Gastroesophageal sphincter (tissue), 4 donors: ENCODE results near the gene SIGLEC10. TPM values are rescaled to one million over a fixed set of nuclear protein-coding genes. Genes with fewer than 3 reads are reported as not detected.

ENCODE experiments used
- ATAC-seq: fragments of 150-250 bp; one replicate; pipeline ENCODE4 v1.9.1; 2016; ENCODE audit warnings: mild to moderate bottlenecking, moderate library complexity
- H3K27ac ChIP-seq, 4 donors: fragments of 200-600 bp; sonication (generic) in 3 of 4; 1 replicate in 3 of 4; 2 replicates in 1 of 4; pipeline ENCODE4 v1.5.1; 2016 to 2019
- H3K27me3 ChIP-seq: fragments of 200-600 bp; sonication (generic); one replicate; pipeline ENCODE4 v1.5.1; 2019
- H3K36me3 ChIP-seq, 2 donors: fragments of 200-600 bp; sonication (generic); one replicate each; pipeline ENCODE4 v1.5.1; 2019; ENCODE audit warnings: control low read depth in 1 of 2
- H3K4me1 ChIP-seq, 3 donors: fragments of 200-600 bp; sonication (generic); 1 replicate in 2 of 3; 2 replicates in 1 of 3; pipeline ENCODE4 v1.5.1; 2016 to 2019; ENCODE audit warnings: control low read depth in 2 of 3
- H3K4me3 ChIP-seq, 2 donors: fragments of 200-600 bp; sonication (generic); one replicate each; pipeline ENCODE4 v1.5.1; 2019; ENCODE audit warnings: mild to moderate bottlenecking in 1 of 2, moderate library complexity in 1 of 2
- H3K9me3 ChIP-seq, 3 donors: fragments of 200-600 bp; sonication (generic); one replicate each; pipeline ENCODE4 v1.5.1; 2017 to 2019; ENCODE audit warnings: control low read depth in 2 of 3
- EP300 ChIP-seq: sonication (generic); formaldehyde crosslinking; IDR thresholded peaks from one replicate; pipeline ENCODE4 v1.6.1; 2017; ENCODE audit warnings: antibody characterized with exemption, mild to moderate bottlenecking
- POLR2A ChIP-seq, 2 donors: fragments of 450-650 bp; IDR thresholded peaks; one replicate each; pipeline ENCODE4 v1.6.1; 2017; ENCODE audit warnings: antibody characterized with exemption in 2 of 2, mild to moderate bottlenecking in 2 of 2, moderate library complexity in 1 of 2
- POLR2AphosphoS5 ChIP-seq: sonication (generic); formaldehyde crosslinking; IDR thresholded peaks from one replicate; pipeline ENCODE4 v1.6.1; 2017; ENCODE audit warnings: antibody characterized with exemption
- WGBS, 2 donors: methylation state at CpG; one replicate each; pipeline ENCODE4 v1.1.5; 2018; ENCODE audit warnings: low coverage in 1 of 2; 5-methylcytosine and 5-hydroxymethylcytosine counted together
- total RNA-seq, 4 donors: library from RNA; depleted of rRNA; stranded (reverse); fragments of >200 nt; gene quantifications; one replicate each; pipeline ENCODE4 v1.1.0, GENCODE V29; 2016
- TF ChIP-seq, protein P1 (sequence below), 4 experiments: fragments of 200-600 bp in 2 of 4; fragments of 450-650 bp in 2 of 4; sonication (generic) in 1 of 4; IDR thresholded peaks; one replicate each; pipeline ENCODE4 v1.5.1; 2017 to 2019; ENCODE audit warnings: antibody characterized with exemption in 4 of 4, mild to moderate bottlenecking in 2 of 4, moderate library complexity in 2 of 4

The SIGLEC10 gene
- total RNA-seq, 4 donors from 2014 or later = 1.1 to 6.9 (median 3.2) TPM

GRCh38 chr19:51434456-51434855 lies 17.0 kb upstream of the SIGLEC10 start:
- H3K27me3 ChIP-seq = peaks cover 51% of the 10 kb centered on the region

GRCh38 chr19:51433043-51433442 lies 15.6 kb upstream of the SIGLEC10 start:
- Histone ChIP-seq H3K27ac (no peak overlapping the region), H3K36me3 (no peaks in the 10 kb centered on the region), H3K27me3 (peaks cover 37% of the 10 kb centered on the region), H3K4me3 (no peak overlapping the region), H3K9me3 (no peaks in the 10 kb centered on the region), H3K4me1 (no peaks in the 10 kb centered on the region)
- no peak for ATAC-seq
- 44 to 69% methylated on average over 4 of the region's 4 CpGs for WGBS, 2 donors
- TF ChIP-seq, protein P1, sequence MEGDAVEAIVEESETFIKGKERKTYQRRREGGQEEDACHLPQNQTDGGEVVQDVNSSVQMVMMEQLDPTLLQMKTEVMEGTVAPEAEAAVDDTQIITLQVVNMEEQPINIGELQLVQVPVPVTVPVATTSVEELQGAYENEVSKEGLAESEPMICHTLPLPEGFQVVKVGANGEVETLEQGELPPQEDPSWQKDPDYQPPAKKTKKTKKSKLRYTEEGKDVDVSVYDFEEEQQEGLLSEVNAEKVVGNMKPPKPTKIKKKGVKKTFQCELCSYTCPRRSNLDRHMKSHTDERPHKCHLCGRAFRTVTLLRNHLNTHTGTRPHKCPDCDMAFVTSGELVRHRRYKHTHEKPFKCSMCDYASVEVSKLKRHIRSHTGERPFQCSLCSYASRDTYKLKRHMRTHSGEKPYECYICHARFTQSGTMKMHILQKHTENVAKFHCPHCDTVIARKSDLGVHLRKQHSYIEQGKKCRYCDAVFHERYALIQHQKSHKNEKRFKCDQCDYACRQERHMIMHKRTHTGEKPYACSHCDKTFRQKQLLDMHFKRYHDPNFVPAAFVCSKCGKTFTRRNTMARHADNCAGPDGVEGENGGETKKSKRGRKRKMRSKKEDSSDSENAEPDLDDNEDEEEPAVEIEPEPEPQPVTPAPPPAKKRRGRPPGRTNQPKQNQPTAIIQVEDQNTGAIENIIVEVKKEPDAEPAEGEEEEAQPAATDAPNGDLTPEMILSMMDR (IDR thresholded peaks at IDR 0.05) = no peak
- TF ChIP-seq POLR2A (IDR thresholded peaks at IDR 0.05) (no peak), EP300 (no peak), POLR2AphosphoS5 (no peak)

More at GRCh38 chr19:51434456-51434855, 17.0 kb upstream of the SIGLEC10 start:
- 75 to 88% methylated on average over 1 of the region's 1 CpG for WGBS, 2 donors
- no peaks in the 10 kb centered on the region for H3K9me3 ChIP-seq
- no peak overlapping the region for H3K4me3 ChIP-seq
- TF ChIP-seq EP300 (no peak), POLR2AphosphoS5 (no peak), POLR2A (IDR thresholded peaks at IDR 0.05) (no peak)
- TF ChIP-seq, protein P1 (IDR thresholded peaks at IDR 0.05) = no peak
- ATAC-seq = no peak
- H3K4me1 ChIP-seq = no peaks in the 10 kb centered on the region
- no peak overlapping the region for H3K27ac ChIP-seq
- H3K36me3 ChIP-seq = no peaks in the 10 kb centered on the region

DNA sequence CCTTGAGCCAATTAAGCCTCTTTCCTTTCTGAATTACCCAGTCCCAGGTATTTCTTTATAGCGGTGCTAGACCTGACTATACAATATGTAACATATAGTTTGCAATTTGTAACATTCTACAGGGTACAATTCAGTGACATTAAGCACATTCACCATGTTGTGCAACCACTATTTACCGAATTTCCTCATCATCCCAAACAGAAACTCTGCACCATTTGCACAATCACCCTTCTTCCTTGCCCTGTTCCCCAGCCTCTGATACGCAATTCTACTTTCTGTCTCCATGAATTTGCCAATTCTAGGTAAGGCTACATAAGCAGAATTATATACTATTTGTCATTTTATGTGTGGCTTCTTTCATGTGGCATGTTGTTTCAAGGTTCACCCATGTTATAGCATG lies 13.7 kb upstream of the SIGLEC10 start:
- WGBS, 2 donors = 53 to 65% methylated on average over 3 of the region's 3 CpGs
- Histone ChIP-seq H3K36me3 (no peaks in the 10 kb centered on the region), H3K4me3 (no peak overlapping the region), H3K4me1 (no peaks in the 10 kb centered on the region), H3K27me3 (peaks cover 28% of the 10 kb centered on the region), H3K27ac (no peak overlapping the region), H3K9me3 (no peaks in the 10 kb centered on the region)
- TF ChIP-seq, protein P1 (IDR thresholded peaks at IDR 0.05) = no peak
- no peak for TF ChIP-seq EP300
- no peak for ATAC-seq

- H3K36me3 ChIP-seq = no peaks in the 10 kb centered on the region
- no peak overlapping the region for H3K4me3 ChIP-seq
- H3K27ac ChIP-seq = no peak overlapping the region
- TF ChIP-seq, protein P1 (IDR thresholded peaks at IDR 0.05) = no peak
- no peak for TF ChIP-seq POLR2A (IDR thresholded peaks at IDR 0.05)
- TF ChIP-seq EP300 = no peak
- TF ChIP-seq POLR2AphosphoS5 = no peak
- H3K27me3 ChIP-seq = peaks cover 27% of the 10 kb centered on the region
- H3K9me3 ChIP-seq = no peaks in the 10 kb centered on the region
- ATAC-seq = no peak
- WGBS, 2 donors = 33 to 53% methylated on average over 3 of the region's 3 CpGs
- no peaks in the 10 kb centered on the region for H3K4me1 ChIP-seq
Measured at GRCh38 chr19:51430221-51430620, 12.8 kb upstream of the SIGLEC10 start.

- H3K27ac ChIP-seq = no peak overlapping the region
- no peaks in the 10 kb centered on the region for H3K36me3 ChIP-seq
- no peaks in the 10 kb centered on the region for H3K4me1 ChIP-seq
- TF ChIP-seq POLR2A (IDR thresholded peaks at IDR 0.05) = no peak
- TF ChIP-seq EP300 = no peak
- no peak for TF ChIP-seq POLR2AphosphoS5
- TF ChIP-seq, protein P1 (IDR thresholded peaks at IDR 0.05) = no peak
- no peak for ATAC-seq
- no peak overlapping the region for H3K4me3 ChIP-seq
- no peaks in the 10 kb centered on the region for H3K9me3 ChIP-seq
- 52 to 61% methylated on average over 2 to 3 of the region's 3 CpGs for WGBS, 2 donors
- peaks cover 42% of the 10 kb centered on the region for H3K27me3 ChIP-seq
Measured at GRCh38 chr19:51427201-51427600, 9.8 kb upstream of the SIGLEC10 start.
